8988T (cell line): ENCODE measurements around the gene BRI3BP.
"Not testable (repeated sequence)": the region's sequence is repeated elsewhere in the genome, so short reads cannot be mapped to it uniquely, and the experiment has no call there.

Source experiments
- DNase-seq: peaks from one replicate; pipeline ENCODE4 v3.0.0; 2011

Gene BRI3BP

DNA sequence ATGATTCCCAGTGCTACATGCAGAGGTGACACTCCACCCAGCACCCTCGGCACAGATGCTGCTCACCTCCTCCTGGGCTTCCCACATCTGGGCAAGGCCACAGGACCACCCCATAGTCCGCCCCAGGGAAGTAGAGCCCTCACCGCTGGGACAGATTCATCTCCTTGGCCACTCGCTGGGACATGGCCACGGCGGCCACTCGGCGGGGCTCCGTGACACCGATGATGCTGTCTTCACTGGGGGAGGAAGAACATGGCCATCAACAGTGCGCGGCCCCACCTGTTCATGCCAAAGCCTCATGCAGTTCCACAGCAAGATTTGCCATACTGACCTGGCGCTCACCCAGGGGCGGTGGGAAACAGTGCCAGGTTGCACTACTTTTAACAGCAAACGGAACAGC lies 18.2 kb upstream of the BRI3BP start:
- no peak for DNase-seq

GRCh38 chr12:124976999-124977398 lies 16.4 kb upstream of the BRI3BP start:
- no peak for DNase-seq

- no peak for DNase-seq
These were observed 13.9 kb upstream of the BRI3BP start for GRCh38 chr12:124979568-124979967.

DNA sequence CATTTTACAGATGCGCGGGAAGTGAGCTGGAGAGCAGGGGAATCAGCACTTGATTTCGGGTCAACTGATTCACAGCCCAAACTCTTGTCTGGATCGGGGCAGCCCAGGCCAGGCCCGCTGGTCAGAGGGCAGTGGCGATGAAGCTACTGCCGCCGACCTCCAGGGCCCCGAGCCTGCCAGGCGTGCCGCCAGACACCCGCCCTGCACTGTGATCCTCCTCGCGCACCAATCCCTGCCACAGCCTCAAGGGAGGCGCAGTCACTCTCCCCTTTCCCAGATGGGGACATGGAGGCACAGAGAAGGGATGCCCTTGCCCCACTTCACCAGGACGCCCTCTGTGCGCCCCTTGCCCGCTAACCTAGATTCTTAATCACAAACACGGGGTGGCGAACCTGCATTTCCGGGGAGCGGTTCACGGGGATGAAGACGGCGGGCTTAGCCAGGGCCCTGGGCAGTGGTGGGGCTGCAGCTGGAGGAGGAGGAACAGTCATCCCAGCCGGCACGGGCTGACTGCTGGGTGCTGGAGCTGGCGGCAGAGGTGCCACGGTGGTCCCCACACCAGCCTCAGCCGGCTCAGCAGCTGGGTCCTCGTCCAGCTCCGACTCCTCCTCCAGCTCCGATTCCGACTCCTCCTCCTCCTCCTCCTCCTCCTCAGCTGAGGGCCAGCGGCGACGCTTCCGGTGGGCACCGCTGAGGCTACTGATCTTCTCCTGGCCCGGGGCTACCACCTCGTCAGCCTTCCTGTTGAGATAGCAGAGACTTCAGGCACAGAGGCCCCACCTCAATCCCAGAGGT lies 13.2 kb upstream of the BRI3BP start:
- DNase-seq = no peak

GRCh38 chr12:124986876-124987275 lies 6.6 kb upstream of the BRI3BP start:
- DNase-seq = not testable (repeated sequence)

GRCh38 chr12:124992874-124993625 lies 395 bp upstream of the BRI3BP start:
- peak; percentile 71 for DNase-seq

DNA sequence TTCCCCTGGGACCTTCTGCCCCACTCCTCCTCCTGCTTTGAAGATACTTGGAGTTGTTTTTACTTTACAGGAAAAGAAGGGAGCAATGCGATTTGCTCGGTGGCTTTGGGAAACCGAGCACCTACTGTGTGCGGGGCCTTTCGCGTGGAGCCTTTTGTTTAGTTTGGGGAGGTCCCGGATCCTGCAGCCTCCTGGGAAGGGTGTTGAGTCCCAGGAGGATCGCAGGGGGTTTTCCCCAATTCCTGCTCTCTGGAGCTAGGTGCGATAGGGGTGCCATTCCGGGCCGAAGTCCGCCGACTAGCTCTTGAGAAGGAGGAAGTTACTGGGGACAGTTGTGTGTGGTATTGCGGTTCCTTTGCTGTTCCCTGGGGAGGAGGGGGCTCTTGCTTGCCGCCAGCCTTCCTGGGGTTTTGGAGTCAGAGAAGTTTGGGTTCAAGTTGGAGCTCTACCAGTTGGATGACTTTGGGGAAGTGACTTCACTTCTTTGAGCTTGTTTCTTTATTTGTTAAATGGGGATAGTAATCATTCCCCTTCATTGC lies 1.1 kb downstream of the BRI3BP start:
- no peak for DNase-seq

DNA sequence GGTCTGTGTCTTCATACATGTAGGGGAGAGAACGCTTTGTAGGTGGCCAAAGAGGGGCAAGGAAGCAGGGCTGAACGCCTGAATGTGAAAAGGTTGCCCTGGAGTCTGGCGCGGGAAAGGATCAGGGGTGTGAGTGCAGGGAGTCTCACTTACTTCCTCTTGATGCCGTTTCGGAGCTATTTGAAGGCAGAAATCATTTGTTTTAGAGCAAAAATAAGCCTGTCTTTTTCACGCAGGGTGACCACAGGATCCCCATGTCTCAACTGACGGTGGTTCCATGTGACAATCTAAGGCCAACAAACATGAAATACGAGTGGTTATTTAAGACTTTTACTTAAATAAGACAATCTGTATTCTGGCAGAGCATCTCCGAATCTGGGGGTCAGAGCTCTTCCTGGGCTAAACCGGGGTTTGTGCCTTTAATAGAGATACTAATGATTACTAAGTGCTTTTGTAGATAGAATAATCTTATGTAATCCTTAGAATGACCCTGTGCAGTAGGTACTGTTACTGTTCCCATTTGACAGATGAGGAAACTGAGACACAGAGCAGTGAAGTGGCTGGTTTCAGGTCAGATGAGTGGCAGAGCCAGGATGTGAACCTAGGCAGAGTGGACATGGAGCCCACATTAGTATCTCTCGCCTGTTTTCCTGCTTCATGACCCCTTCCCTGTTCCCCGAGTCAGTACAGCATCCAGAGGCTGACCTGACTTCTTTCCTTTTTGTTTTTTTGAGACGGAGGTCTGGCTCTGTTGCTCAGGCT lies 1.9 kb downstream of the BRI3BP start:
- DNase-seq = no peak

DNA sequence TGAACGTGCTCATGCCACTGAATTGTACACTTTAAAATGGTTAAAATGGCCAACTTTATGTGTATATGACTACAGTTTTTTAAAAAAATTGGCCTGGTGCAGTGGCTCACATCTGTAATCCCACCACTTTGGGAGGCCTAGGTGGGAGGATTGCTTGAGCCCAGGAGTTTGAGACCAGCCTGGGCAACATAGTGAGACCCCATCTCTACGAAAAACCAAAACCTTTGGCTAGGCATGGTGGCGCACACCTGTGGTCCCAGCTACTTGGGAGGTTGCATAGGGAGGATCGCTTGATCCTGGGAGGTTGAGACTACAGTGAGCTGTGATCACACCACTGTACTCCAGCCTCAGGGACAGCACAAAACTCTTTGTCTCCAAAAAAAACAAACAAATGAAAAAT lies 5.3 kb downstream of the BRI3BP start:
- DNase-seq = no peak

DNA sequence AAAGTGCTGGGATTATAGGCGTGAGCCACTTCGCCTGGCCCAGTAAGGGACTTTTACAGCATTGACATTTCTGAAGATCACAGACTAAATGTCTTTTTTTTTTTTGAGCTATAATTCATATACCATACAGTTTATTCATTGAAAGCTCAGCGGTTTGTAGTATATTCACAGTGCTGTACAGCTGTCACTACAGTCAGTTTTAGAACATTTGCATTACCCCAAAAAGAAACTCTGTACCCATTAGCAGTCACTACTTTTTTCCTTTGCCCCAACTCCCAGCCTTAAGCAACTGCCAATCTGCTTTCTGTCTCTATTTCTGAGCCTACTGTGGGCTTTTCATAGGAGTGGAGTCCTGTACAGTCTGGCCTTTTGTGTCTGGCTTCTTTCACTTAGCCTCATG lies 8.2 kb downstream of the BRI3BP start:
- no peak for DNase-seq

DNA sequence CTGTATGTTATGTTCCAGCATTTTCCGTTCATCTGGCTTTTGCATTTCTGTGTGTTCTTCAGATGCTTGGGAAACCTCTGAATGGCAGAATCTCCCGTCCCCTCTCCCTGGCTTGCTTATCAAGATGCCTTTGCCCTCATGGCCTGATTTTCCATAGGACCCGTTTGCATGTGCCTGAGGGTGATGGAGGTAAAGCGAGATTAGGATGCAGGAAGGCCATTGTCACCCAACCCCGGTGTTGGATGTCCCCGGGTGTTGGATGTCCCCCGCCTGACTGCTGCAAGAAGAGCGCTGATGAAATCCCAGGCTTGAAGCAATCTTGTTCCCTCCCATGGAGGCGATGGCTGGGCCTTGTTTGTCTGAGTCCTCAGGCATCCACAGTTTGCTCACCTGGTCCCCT lies 9.6 kb downstream of the BRI3BP start:
- DNase-seq = no peak

- no peak for DNase-seq
These were observed 11.2 kb downstream of the BRI3BP start for GRCh38 chr12:125004621-125005020.

GRCh38 chr12:125005652-125006051 lies 12.2 kb downstream of the BRI3BP start:
- DNase-seq = no peak

DNA sequence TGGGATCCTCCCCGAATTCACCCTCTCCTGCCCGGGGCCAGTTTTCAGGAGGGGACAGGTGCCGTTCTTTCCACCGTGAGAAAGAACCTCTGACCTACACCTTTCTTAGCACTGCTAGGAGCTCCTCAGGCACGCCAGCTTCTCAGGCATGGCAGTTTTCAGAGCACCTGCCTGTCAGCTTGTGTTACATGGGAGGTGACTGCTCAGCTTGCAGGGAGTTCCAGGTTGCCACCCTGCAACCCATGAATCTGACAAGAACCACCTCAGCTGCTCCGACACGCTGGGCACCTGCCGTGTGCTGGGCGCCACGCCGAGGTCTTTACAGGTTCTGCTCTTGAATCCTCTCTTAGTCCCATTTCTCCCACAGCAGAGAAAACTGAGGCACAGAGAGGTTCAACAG lies 12.9 kb downstream of the BRI3BP start:
- DNase-seq = no peak

GRCh38 chr12:125013816-125014442 lies 20.5 kb downstream of the BRI3BP start:
- no peak for DNase-seq

DNA sequence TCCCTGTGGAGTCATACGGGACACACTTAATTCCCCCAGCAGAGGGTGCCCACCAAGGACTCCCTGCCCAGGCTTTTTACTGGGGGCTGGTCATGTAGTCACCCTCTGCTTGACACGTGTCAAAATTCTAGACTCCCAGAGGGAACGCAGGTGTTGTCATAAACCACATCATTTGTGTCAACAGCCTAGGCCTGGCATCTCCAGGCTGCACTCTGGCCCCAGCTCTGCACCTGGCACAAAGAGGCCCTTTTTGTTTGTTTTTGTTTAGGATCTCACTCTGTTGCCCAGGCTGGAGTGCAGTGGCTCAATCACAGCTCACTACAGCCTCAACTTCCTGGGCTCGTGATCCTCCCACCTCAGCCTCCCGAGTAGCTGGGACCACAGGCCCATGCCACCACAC lies 21.1 kb downstream of the BRI3BP start:
- no peak for DNase-seq

- no peak for DNase-seq
These were observed 22.4 kb downstream of the BRI3BP start for GRCh38 chr12:125015680-125016310.

DNA sequence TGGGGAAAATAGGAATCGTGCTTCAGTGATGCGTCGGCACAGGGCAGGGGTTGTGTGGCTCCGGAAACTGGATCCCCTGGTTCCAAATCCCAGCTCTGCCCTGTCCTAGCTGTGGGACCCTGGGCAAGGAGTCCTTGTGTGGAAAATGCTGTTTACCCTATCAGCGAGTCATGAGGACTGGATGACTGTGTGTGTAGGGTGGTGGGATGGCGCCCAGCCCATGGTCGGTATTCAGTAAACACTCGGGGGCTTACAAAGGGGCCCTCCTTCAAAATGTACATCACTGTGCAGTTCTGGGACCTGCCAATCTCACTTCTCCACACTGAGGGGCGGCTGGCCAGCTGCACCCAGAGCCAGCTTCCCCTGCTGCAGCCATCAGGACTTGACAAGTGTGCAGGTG lies 24.4 kb downstream of the BRI3BP start:
- DNase-seq = no peak

DNA sequence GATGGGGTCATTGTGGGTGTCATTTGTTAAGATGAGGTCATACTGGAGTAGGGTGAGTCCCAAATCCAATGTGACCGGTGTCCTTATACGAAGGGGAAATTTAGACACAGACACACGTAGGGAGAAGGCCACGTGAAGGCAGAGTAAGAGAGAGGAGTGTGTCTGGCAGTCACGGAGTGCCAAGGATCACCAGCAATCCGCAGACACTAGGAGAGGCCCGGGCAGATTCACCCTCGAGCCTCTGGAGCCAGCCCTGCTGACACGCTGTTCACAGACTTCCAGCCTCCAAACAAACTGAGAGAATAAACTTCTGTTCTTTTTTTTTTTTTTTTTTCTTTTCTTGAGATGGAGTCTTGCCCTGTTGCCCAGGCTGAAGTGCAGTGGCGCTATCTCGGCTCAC lies 24.9 kb downstream of the BRI3BP start:
- DNase-seq = no peak

- no peak for DNase-seq
These were observed 27.7 kb downstream of the BRI3BP start for GRCh38 chr12:125021096-125021495.

GRCh38 chr12:125021771-125022170 lies 28.3 kb downstream of the BRI3BP start:
- no peak for DNase-seq

GRCh38 chr12:125023065-125023464 lies 29.6 kb downstream of the BRI3BP start:
- DNase-seq = no peak
